Measurements from ENCODE around the gene NLRP11.
"Not testable (repeated sequence)": the region's sequence is repeated elsewhere in the genome, so short reads cannot be mapped to it uniquely, and the experiment has no call there.

The NLRP11 gene

GRCh38 chr19:55801416-55801815 lies 30.4 kb downstream of the NLRP11 start:
- in situ Hi-C loops (cut with HindIII; ENCODE audit: low pct_ligation_motif_present, low pct_unique_long_range_greater_than_20kb, low sequenced_read_pairs) = no loop called here
- no peak for DNase-seq

DNA sequence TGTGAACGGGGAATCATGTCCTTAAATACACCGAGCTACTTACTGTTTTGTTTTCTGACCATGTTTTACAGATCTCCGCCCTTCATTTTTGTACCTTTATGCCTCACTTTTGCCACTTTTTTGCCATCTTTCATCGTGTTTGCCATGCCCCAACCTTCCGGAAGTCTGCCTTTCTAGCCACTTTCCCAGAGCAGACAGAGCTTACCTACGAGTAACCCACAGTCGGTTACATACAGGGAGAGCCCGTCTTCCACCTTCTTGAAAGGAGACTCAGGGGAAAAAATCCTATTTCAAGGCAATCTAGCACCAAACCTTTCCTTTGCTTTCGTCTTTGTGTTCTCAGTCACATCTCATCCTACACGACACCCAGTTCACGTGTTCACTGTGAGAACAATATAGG lies 36.8 kb downstream of the NLRP11 start:
- in situ Hi-C loops (cut with HindIII; ENCODE audit: low pct_ligation_motif_present, low pct_unique_long_range_greater_than_20kb, low sequenced_read_pairs) = no loop called here
- DNase-seq = no peak

- in situ Hi-C loops (cut with HindIII; ENCODE audit: low pct_ligation_motif_present, low pct_unique_long_range_greater_than_20kb, low sequenced_read_pairs) = no loop called here
- DNase-seq = no peak
Observed at GRCh38 chr19:55781112-55781511, 50.7 kb downstream of the NLRP11 start.

DNA sequence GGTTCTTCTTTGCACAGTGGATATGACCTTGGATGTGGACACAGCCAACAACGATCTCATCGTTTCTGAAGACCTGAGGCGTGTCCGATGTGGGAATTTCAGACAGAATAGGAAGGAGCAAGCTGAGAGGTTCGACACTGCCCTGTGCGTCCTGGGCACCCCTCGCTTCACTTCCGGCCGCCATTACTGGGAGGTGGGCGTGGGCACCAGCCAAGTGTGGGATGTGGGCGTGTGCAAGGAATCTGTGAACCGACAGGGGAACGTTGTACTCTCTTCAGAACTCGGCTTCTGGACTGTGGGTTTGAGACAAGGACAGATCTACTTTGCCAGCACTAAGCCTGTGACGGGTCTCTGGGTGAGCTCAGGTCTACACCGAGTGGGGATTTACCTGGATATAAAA lies 53.5 kb downstream of the NLRP11 start:
- no peak for DNase-seq
- in situ Hi-C loops (cut with HindIII; ENCODE audit: low pct_ligation_motif_present, low pct_unique_long_range_greater_than_20kb, low sequenced_read_pairs) = no loop called here

- in situ Hi-C loops (cut with HindIII; ENCODE audit: low pct_ligation_motif_present, low pct_unique_long_range_greater_than_20kb, low sequenced_read_pairs) = no loop called here
- DNase-seq = no peak
Observed at GRCh38 chr19:55777528-55777927, 54.3 kb downstream of the NLRP11 start.

DNA sequence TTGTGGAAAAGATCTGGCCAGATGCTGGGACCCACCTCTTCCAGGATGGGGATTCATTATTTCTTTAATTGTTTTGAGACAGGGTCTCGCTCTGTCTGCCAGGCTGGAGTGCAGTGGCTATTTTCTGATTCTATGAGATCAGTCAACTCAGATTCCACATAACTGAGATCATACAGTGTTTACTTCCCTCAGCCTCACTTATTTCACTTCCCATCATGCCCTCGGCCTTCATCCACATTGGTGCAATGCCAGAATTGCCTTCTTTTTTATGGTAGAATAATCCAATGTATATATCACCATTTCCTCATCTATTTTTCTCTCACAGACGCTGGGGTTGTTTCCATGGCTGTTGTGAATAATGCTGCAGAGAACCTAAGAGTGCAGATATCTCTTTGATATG lies 62.2 kb downstream of the NLRP11 start:
- DNase-seq; in situ Hi-C loops (cut with HindIII; ENCODE audit: low pct_ligation_motif_present, low pct_unique_long_range_greater_than_20kb, low sequenced_read_pairs): not testable (repeated sequence)

DNA sequence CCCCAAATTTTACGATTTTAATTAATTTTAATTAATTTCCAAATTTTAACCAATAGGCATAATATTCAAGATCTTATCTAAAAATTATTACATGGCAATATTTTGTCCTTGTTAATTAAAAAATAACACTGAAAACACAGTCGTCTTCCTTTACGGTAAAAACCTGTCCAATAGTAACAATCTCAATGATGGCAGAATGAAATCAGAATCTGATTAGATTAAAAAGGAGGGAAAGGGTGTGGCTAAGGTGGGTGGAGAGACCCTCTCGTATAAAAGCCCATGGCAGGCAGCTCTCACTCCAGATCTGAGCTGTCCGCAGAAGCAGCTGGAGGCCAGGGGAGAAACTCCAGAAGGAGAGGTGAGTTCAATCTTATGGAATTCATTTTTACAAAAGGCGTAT lies 63.0 kb downstream of the NLRP11 start, which contains the start of gene RFPL4AL1:
TSS of gene RFPL4AL1 (plus strand) at position 301 of the 400 bp plus-strand sequence. CDS start 2,687 bp downstream, outside the sequence.
- in situ Hi-C loops (cut with HindIII; ENCODE audit: low pct_ligation_motif_present, low pct_unique_long_range_greater_than_20kb, low sequenced_read_pairs); DNase-seq: not testable (repeated sequence)

DNA sequence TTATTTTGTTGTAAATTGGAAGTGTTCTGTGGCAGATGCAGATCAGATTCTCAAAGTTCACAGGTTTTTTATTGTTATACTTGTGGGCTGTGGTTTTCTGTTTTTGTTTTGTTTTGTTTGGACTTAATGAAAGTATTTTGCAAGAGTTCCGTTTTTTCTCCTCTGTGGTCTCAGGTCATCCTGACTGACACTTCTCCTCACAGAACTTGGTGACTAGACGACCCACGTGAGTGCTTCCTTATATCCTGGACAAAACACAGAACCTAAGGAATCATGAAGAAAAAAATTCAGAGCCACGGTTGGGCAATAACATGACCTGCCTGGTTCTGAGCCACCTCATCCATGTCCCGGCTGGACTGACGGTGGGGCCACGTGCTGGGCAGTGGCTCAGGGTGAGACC lies 65.3 kb downstream of the NLRP11 start:
- no peak for DNase-seq

DNA sequence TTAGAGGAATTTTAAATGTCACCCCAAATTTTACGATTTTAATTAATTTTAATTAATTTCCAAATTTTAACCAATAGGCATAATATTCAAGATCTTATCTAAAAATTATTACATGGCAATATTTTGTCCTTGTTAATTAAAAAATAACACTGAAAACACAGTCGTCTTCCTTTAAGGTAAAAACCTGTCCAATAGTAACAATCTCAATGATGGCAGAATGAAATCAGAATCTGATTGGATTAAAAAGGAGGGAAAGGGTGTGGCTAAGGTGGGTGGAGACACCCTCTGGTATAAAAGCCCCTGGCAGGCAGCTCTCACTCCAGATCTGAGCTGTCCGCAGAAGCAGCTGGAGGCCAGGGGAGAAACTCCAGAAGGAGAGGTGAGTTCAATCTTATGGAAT lies 73.0 kb downstream of the NLRP11 start, which contains the start of gene RFPL4A:
TSS of gene RFPL4A (plus strand) at position 301 of the 400 bp plus-strand sequence. CDS start 2,704 bp downstream, outside the sequence.
- in situ Hi-C loops (cut with HindIII; ENCODE audit: low pct_ligation_motif_present, low pct_unique_long_range_greater_than_20kb, low sequenced_read_pairs); DNase-seq: not testable (repeated sequence)

More for the DNA sequence above, 65.3 kb downstream of the NLRP11 start:
- in situ Hi-C loops (cut with HindIII; ENCODE audit: low pct_ligation_motif_present, low pct_unique_long_range_greater_than_20kb, low sequenced_read_pairs) = no loop called here

GRCh38 chr19:55756808-55757207 lies 75.0 kb downstream of the NLRP11 start:
- in situ Hi-C loops (cut with HindIII; ENCODE audit: low pct_ligation_motif_present, low pct_unique_long_range_greater_than_20kb, low sequenced_read_pairs); DNase-seq: not testable (repeated sequence)

- in situ Hi-C loops (cut with HindIII; ENCODE audit: low pct_ligation_motif_present, low pct_unique_long_range_greater_than_20kb, low sequenced_read_pairs) = no loop called here
- DNase-seq = no peak
Observed at GRCh38 chr19:55753401-55753800, 78.4 kb downstream of the NLRP11 start.

GRCh38 chr19:55750715-55751114 lies 81.1 kb downstream of the NLRP11 start:
- in situ Hi-C loops (cut with HindIII; ENCODE audit: low pct_ligation_motif_present, low pct_unique_long_range_greater_than_20kb, low sequenced_read_pairs) = no loop called here
- no peak for DNase-seq

DNA sequence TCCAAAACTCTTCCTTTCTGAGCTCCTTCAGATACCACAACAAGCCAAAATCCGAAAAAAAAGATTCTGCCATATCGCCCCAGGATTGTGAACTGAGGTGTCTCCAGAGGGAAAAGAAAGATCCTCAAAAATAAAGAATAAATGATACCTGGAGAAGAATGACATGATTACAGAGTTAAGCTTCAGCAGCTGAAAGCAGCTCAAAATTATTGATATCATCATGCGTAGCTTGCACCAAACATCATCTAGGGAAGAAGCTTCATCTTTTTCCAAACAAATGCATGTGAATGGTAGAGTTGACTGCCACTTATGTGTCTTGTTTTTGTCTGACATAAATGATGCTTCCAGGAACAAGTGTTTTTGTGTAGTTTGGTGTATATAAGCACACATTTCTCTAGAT lies 93.5 kb downstream of the NLRP11 start, which contains the start of gene NLRP9:
TSS of gene NLRP9 (minus strand) at position 101 of the 400 bp plus-strand sequence. CDS start at position 73, 28 bp downstream.
- in situ Hi-C loops (cut with HindIII; ENCODE audit: low pct_ligation_motif_present, low pct_unique_long_range_greater_than_20kb, low sequenced_read_pairs) = no loop called here
- DNase-seq = no peak

Data from ACHN (cell line).